HG03354 (cell line): Measurements from ENCODE around the gene CXCL14.

Experiments used
- ATAC-seq: cut with Tn5 transposase; IDR thresholded peaks from one replicate; pipeline ENCODE4 v1.9.1; 2021; ENCODE audit warnings: mild to moderate bottlenecking; ENCODE audit not compliant: unreplicated experiment, poor library complexity, severe bottlenecking

Gene CXCL14, protein sequence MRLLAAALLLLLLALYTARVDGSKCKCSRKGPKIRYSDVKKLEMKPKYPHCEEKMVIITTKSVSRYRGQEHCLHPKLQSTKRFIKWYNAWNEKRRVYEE

DNA sequence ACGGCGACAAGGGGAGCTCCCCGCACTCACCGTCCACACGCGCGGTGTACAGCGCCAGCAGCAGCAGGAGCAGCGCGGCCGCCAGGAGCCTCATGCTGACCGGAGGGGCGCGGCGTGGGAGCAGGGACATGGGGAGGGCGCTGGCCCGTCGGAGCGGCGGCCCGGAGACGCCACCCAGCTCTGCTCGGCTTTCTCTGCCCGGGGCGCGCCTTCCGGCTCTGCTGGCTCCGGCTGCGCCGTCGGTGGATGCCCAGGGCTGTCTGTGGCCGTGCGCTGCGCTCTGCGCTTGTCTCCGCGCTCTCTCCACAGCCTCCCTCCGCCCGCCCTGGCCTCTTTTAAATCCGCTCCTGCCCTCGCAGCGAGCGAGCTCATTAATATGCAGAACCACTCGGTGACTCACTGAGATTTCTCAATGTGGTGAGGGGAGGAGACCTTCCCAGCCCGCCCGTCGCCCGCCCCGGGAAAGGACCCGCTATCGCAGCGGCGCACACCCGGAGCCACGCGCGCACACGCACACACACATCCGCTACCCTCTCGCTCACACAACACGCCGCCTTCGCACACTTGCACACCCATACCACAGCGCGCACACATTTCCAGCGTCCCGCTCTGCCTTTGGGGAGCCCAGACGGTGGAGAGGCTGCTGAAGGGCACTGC lies at the start of gene CXCL14:
Gene CXCL14, minus strand, starts transcription at position 307 of the 657 bp plus-strand sequence. Its CDS starts 213 bp downstream, at position 94.
- ATAC-seq = no peak

DNA sequence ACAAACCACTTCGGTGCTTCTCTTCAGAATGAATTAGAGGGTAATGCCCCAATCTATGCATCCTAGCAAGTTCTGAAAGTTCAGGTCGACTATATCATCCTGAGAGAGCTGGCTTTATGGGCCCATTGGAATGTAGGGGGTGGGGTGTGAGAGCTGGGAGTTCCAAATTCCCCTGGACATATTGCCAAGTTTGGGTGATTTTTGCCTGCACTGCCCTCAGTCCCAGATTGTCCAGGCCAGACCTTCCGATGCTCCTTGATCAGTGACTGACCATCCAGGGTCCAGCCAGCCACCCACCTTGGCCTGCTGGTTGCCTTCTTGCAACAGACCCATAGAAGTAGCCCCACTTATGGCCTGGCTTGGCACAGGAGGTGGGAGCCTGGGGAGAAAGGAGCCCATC lies 47.8 kb upstream of the CXCL14 start:
- ATAC-seq = no peak

- ATAC-seq = no peak
Observed at GRCh38 chr5:135625961-135626360, 47.2 kb upstream of the CXCL14 start.

GRCh38 chr5:135625486-135625885 lies 46.7 kb upstream of the CXCL14 start:
- ATAC-seq = no peak

DNA sequence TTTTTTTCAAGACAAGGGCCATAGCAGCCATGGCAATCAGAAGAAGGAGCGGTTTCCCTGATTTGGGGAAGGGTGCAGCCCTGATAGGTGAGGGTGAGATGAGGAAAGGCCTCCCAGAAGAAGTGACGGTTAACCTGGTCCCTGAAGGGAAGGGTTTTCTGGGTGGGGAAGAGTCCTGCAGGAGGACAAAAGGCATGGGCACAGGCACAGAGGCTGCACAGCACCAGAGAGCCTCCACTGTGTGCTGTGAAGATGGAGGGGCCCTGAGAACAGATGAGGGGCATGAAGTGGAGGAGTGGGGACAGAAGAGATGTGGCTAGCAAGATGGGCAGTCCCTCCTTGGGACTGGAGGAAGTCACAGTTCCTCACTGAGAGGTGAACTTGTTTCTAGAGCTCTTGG lies 46.3 kb upstream of the CXCL14 start:
- no peak for ATAC-seq

DNA sequence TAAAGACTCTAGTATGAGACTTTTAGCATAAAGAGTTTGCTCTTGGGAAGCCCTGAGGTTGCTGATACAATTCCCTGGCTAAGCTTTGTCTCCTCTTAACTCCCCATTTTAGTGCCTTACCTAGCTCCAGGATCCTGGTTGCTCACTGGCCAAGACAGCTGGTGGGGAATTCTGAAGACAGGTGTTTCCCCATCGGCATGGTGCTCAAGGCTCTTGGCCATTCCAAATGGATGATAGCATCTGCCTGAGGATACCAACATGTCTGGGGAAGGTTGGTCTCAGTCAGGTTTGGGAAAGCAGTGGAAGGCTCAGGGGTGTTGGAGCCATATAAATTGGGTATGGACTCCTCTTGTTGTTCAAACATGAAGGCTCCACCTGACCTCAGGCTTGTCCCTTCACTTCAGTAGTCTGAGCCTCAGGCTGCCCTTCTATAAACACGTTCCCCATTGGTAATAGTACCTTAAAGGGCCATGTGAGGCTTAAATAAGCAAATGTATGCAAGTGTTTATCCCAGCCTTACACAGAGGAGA lies 44.5 kb upstream of the CXCL14 start:
- ATAC-seq = no peak

DNA sequence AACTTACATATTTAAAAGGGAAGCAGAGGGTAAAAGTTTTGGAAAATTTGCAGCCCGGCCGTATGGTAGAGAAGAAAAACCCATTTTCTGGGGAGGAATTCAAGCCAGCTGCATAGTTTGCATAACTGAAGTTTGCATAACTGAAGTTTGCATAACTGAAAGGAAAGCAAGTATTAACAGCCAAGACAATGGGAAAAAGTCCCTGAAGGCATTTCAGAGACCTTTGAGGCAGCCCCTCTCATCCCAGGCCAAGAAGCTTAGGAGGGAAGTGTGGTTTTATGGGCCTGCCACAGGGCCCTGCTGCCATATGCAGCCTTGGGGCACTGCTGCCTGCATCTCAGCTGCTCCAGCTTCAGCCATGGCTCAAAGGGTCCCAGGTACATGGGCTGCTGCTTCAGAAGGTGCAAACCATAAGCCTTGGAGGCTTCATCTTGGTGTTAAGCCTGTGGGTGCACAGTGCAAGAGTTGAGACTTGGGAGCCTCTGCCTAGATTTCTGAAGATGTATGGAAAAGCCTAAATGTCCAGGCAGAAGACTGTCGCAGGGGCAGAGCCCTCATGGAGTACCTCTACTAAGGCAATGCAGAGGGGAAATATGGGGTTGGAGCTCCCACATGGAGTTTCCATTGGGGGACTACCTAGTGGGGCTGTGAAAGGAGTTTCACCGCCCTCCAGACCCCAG lies 36.9 kb upstream of the CXCL14 start:
- no peak for ATAC-seq

DNA sequence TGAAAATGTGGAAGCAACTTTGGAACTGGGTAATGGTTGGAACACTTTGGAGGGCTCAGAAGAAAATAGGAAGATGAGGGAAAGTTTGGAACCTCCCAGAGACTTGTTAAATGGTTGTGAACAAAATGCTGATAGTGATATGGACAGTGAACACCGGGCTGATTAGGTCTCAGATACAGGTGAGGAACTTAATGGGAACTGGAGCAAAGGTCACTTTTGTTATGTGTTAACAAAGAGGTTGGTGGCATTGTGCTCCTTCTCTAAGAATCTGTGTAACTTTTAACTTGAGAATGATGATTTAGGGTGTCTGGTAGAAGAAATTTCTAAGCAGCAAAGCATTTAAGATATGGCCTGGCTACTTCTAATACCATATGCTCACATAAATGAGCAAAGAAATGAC lies 36.4 kb upstream of the CXCL14 start:
- no peak for ATAC-seq

DNA sequence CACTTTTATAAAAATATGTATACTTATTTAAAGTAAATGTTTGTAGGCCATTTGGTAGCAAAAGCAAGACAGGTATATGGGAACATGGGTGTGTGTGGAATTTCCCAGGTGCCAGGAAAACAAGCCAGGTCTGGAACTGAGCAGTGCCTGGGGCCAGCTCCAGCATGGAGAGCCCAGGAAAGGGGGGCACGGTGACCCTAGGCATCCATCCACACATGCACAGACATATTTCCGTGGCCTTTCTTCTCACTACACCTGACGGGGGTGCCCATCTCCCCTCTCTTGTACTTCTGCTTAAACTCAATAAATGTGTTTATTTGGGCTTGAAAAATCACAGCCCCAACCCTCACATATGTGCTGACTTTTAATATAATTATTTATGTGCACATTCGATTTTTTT lies 31.2 kb upstream of the CXCL14 start:
- ATAC-seq = no peak

- no peak for ATAC-seq
Observed at GRCh38 chr5:135608761-135609443, 30.1 kb upstream of the CXCL14 start.

- no peak for ATAC-seq
Observed at GRCh38 chr5:135608361-135608760, 29.6 kb upstream of the CXCL14 start.

- no peak for ATAC-seq
Observed at GRCh38 chr5:135606431-135606830, 27.6 kb upstream of the CXCL14 start.

- ATAC-seq = no peak
Observed at GRCh38 chr5:135605221-135605620, 26.4 kb upstream of the CXCL14 start.

GRCh38 chr5:135604056-135604455 lies 25.3 kb upstream of the CXCL14 start:
- ATAC-seq = no peak

- ATAC-seq = no peak
Observed at GRCh38 chr5:135602882-135603721, 24.3 kb upstream of the CXCL14 start.

DNA sequence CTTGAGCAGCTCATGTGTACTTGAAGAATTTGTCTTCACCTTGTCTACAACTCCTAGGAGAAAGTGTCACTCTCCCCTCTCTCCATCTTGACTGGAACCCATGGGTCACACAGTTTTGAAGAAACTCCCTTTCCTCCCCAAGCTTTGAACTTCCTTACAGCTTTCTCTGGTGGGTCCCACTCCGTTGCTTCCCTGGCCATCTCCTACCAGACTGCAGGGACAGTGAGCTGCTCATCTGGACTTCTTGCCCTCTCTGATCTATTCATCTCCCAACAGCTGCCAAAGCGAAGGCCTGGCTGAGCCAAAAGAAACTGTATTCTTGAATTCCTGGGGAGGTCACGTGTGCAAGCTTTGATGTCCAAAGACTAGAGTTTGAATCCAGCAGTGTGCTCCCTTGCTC lies 22.7 kb upstream of the CXCL14 start:
- no peak for ATAC-seq

DNA sequence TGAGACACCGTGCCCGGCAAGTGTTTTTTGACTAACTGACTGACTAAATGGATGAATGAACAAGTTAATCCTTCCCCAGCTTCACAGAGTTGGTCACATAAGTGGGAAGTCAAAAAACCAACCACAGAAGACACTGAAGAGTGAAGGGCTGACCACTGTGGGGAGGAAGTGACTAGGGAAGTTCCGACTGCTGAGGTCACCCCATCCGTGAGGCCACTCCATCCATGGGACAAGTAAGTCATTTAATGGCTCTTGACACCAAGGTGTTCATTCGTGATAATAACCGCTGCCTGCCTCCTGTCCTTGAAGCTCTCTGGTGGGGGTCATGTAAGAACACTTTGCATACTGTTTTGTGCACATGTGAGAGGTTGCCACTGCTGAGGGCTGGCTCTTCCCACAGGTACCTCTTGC lies 22.2 kb upstream of the CXCL14 start:
- no peak for ATAC-seq

GRCh38 chr5:135600152-135600570 lies 21.4 kb upstream of the CXCL14 start:
- no peak for ATAC-seq

GRCh38 chr5:135599421-135600151 lies 20.8 kb upstream of the CXCL14 start:
- no peak for ATAC-seq
